ENCODE data around the gene WIPF2. TPM values are rescaled to one million over a fixed set of nuclear protein-coding genes. Genes with fewer than 3 reads are reported as not detected.

Gene WIPF2
- total and polyA plus RNA-seq, 5 donors from 2014 or later: 8.0 to 40.7 (median 9.6) TPM

GRCh38 chr17:40325156-40326013, 106.3 kb downstream of the WIPF2 start:
- Mint-ChIP-seq H3K9me3 (peaks cover 0 to 7% (median 0%) of the 10 kb centered on the region in 7 donors), H3K4me1 (peaks cover 14 to 96% (median 68%) of the 10 kb centered on the region in 4 donors), H3K36me3 (no peaks in the 10 kb centered on the region), H3K4me3 (peak overlapping the region; percentile 95 to 99 (median 96)), H3K27me3 (peaks cover 25% of the 10 kb centered on the region), H3K27ac (peak overlapping the region; percentile 96 to 100 (median 100))
- ATAC-seq (ENCODE audit: low read depth in 2 of 2) (no peak), DNase-seq (peak in 2 of 3 donors; percentile 46 to 53)
- Histone ChIP-seq H3K9me3 (ENCODE audit: control insufficient read depth in 2 of 2, low read length in 2 of 2) (no peaks in the 10 kb centered on the region), H3K4me3 (ENCODE audit: low read depth, low read length) (peak overlapping the region; percentile 81), H3K4me1 (ENCODE audit: control insufficient read depth, insufficient read depth, low read length, poor library complexity, severe bottlenecking) (peaks cover 98% of the 10 kb centered on the region), H3K27ac (ENCODE audit: insufficient read depth, low read length, poor library complexity, severe bottlenecking) (peak overlapping the region; percentile 99), H3K36me3 (ENCODE audit: control insufficient read depth, insufficient read depth, low read length) (no peaks in the 10 kb centered on the region), H3K27me3 (ENCODE audit: control insufficient read depth, insufficient read depth, low read length) (no peaks in the 10 kb centered on the region)

- Mint-ChIP-seq H3K27me3 (peaks cover 25% of the 10 kb centered on the region), H3K36me3 (peaks cover 2% of the 10 kb centered on the region), H3K9me3 (peaks cover 0 to 7% (median 0%) of the 10 kb centered on the region in 7 donors), H3K27ac (peak overlapping the region; percentile 96 to 100 (median 100)), H3K4me1 (peaks cover 14 to 95% (median 70%) of the 10 kb centered on the region in 4 donors), H3K4me3 (peak overlapping the region; percentile 93 to 99 (median 96))
- H3K4me3 ChIP-seq (ENCODE audit: low read depth, low read length): peak overlapping the region; percentile 81
- DNase-seq (peak; percentile 60 to 88 (median 68)), ATAC-seq (ENCODE audit: low read depth in 2 of 2) (peak; percentile 33 to 35)
- peaks cover 6% of the 10 kb centered on the region for H3K36me3 ChIP-seq (ENCODE audit: control insufficient read depth, insufficient read depth, low read length)
- peak overlapping the region; percentile 99 for H3K27ac ChIP-seq (ENCODE audit: insufficient read depth, low read length, poor library complexity, severe bottlenecking)
- peaks cover 98% of the 10 kb centered on the region for H3K4me1 ChIP-seq (ENCODE audit: control insufficient read depth, insufficient read depth, low read length, poor library complexity, severe bottlenecking)
- H3K9me3 ChIP-seq (ENCODE audit: control insufficient read depth in 2 of 2, low read length in 2 of 2): no peaks in the 10 kb centered on the region
- H3K27me3 ChIP-seq (ENCODE audit: control insufficient read depth, insufficient read depth, low read length): no peaks in the 10 kb centered on the region
These were observed 107.1 kb downstream of the WIPF2 start for GRCh38 chr17:40326014-40326831.

GRCh38 chr17:40326832-40327199, 107.7 kb downstream of the WIPF2 start:
- Histone ChIP-seq H3K4me3 (ENCODE audit: low read depth, low read length) (peak overlapping the region; percentile 81), H3K4me1 (ENCODE audit: control insufficient read depth, insufficient read depth, low read length, poor library complexity, severe bottlenecking) (peaks cover 98% of the 10 kb centered on the region), H3K36me3 (ENCODE audit: control insufficient read depth, insufficient read depth, low read length) (peaks cover 12% of the 10 kb centered on the region), H3K9me3 (ENCODE audit: control insufficient read depth in 2 of 2, low read length in 2 of 2) (no peaks in the 10 kb centered on the region), H3K27me3 (ENCODE audit: control insufficient read depth, insufficient read depth, low read length) (no peaks in the 10 kb centered on the region), H3K27ac (ENCODE audit: insufficient read depth, low read length, poor library complexity, severe bottlenecking) (peak overlapping the region; percentile 99)
- ATAC-seq (ENCODE audit: low read depth in 2 of 2) (no peak), DNase-seq (no peak)
- Mint-ChIP-seq H3K36me3 (peaks cover 8% of the 10 kb centered on the region), H3K9me3 (peaks cover 0 to 7% (median 0%) of the 10 kb centered on the region in 7 donors), H3K4me1 (peaks cover 14 to 95% (median 73%) of the 10 kb centered on the region in 4 donors), H3K27me3 (peaks cover 23% of the 10 kb centered on the region), H3K27ac (peak overlapping the region; percentile 96 to 100 (median 100)), H3K4me3 (peak overlapping the region; percentile 93 to 99 (median 96))

GRCh38 chr17:40327244-40327729, 108.2 kb downstream of the WIPF2 start:
- Histone ChIP-seq H3K9me3 (ENCODE audit: control insufficient read depth in 2 of 2, low read length in 2 of 2) (no peaks in the 10 kb centered on the region), H3K27me3 (ENCODE audit: control insufficient read depth, insufficient read depth, low read length) (no peaks in the 10 kb centered on the region), H3K4me3 (ENCODE audit: low read depth, low read length) (peak overlapping the region; percentile 81), H3K4me1 (ENCODE audit: control insufficient read depth, insufficient read depth, low read length, poor library complexity, severe bottlenecking) (peaks cover 98% of the 10 kb centered on the region), H3K27ac (ENCODE audit: insufficient read depth, low read length, poor library complexity, severe bottlenecking) (peak overlapping the region; percentile 99), H3K36me3 (ENCODE audit: control insufficient read depth, insufficient read depth, low read length) (peaks cover 14% of the 10 kb centered on the region)
- H3K27ac Mint-ChIP-seq: peak overlapping the region; percentile 96 to 100 (median 100)
- no peak for ATAC-seq (ENCODE audit: low read depth in 2 of 2)
- H3K9me3 Mint-ChIP-seq: peaks cover 0 to 7% (median 0%) of the 10 kb centered on the region in 7 donors
- H3K27me3 Mint-ChIP-seq: peaks cover 18% of the 10 kb centered on the region
- peak in 1 of 3 donors; percentile 54 for DNase-seq
- H3K36me3 Mint-ChIP-seq: peaks cover 8% of the 10 kb centered on the region
- peak overlapping the region; percentile 91 to 97 (median 94) for H3K4me3 Mint-ChIP-seq
- H3K4me1 Mint-ChIP-seq: peaks cover 14 to 93% (median 71%) of the 10 kb centered on the region in 4 donors

GRCh38 chr17:40327735-40328385, 108.8 kb downstream of the WIPF2 start:
- Histone ChIP-seq H3K36me3 (ENCODE audit: control insufficient read depth, insufficient read depth, low read length) (peaks cover 14% of the 10 kb centered on the region), H3K27me3 (ENCODE audit: control insufficient read depth, insufficient read depth, low read length) (no peaks in the 10 kb centered on the region), H3K27ac (ENCODE audit: insufficient read depth, low read length, poor library complexity, severe bottlenecking) (peak overlapping the region; percentile 99), H3K9me3 (ENCODE audit: control insufficient read depth in 2 of 2, low read length in 2 of 2) (no peaks in the 10 kb centered on the region), H3K4me3 (ENCODE audit: low read depth, low read length) (peak overlapping the region; percentile 81), H3K4me1 (ENCODE audit: control insufficient read depth, insufficient read depth, low read length, poor library complexity, severe bottlenecking) (peaks cover 99% of the 10 kb centered on the region)
- H3K4me3 Mint-ChIP-seq: peak overlapping the region; percentile 91 to 97 (median 94)
- H3K27me3 Mint-ChIP-seq: peaks cover 12% of the 10 kb centered on the region
- peak overlapping the region; percentile 96 to 100 (median 100) for H3K27ac Mint-ChIP-seq
- peaks cover 0 to 3% (median 0%) of the 10 kb centered on the region in 7 donors for H3K9me3 Mint-ChIP-seq
- DNase-seq (no peak), ATAC-seq (ENCODE audit: low read depth in 2 of 2) (no peak)
- peaks cover 12% of the 10 kb centered on the region for H3K36me3 Mint-ChIP-seq
- peaks cover 18 to 93% (median 72%) of the 10 kb centered on the region in 4 donors for H3K4me1 Mint-ChIP-seq

GRCh38 chr17:40328386-40328766, 109.3 kb downstream of the WIPF2 start:
- H3K27me3 Mint-ChIP-seq: peaks cover 7% of the 10 kb centered on the region
- no peak for ATAC-seq (ENCODE audit: low read depth in 2 of 2)
- H3K36me3 ChIP-seq (ENCODE audit: control insufficient read depth, insufficient read depth, low read length): peaks cover 17% of the 10 kb centered on the region
- H3K27me3 ChIP-seq (ENCODE audit: control insufficient read depth, insufficient read depth, low read length): no peaks in the 10 kb centered on the region
- no peak for DNase-seq
- no peaks in the 10 kb centered on the region for H3K9me3 ChIP-seq (ENCODE audit: control insufficient read depth in 2 of 2, low read length in 2 of 2)
- H3K4me1 ChIP-seq (ENCODE audit: control insufficient read depth, insufficient read depth, low read length, poor library complexity, severe bottlenecking): peaks cover 99% of the 10 kb centered on the region
- peak overlapping the region; percentile 59 to 97 (median 84) for H3K4me3 Mint-ChIP-seq
- H3K27ac ChIP-seq (ENCODE audit: insufficient read depth, low read length, poor library complexity, severe bottlenecking): peak overlapping the region; percentile 99
- peak overlapping the region; percentile 33 for H3K4me3 ChIP-seq (ENCODE audit: low read depth, low read length)
- H3K4me1 Mint-ChIP-seq: peaks cover 18 to 93% (median 70%) of the 10 kb centered on the region in 4 donors
- peaks cover 12% of the 10 kb centered on the region for H3K36me3 Mint-ChIP-seq
- H3K9me3 Mint-ChIP-seq: peaks cover 0 to 2% (median 0%) of the 10 kb centered on the region in 7 donors
- H3K27ac Mint-ChIP-seq: peak overlapping the region; percentile 94 to 100 (median 96)
